Astrocyte of the cerebellum (primary cell): ENCODE results near the gene LIME1.

Experiments
- DNase-seq: peaks from one replicate; pipeline ENCODE4 v3.0.0-alpha.2; 2011; ENCODE audit warnings: low read depth
- H3K4me3 ChIP-seq: 2 replicates; pipeline ENCODE4 v1.5.1; 2011; ENCODE audit warnings: mild to moderate bottlenecking, low read depth, low read length, moderate library complexity
- CTCF ChIP-seq: IDR thresholded peaks from 2 replicates; pipeline ENCODE4 v1.5.1; 2012; ENCODE audit warnings: low read length, low read depth, moderate library complexity, mild to moderate bottlenecking; ENCODE audit errors: missing control alignments
- in situ Hi-C: cut with HindIII; loops from 2 replicates; pipeline ENCODE4 v1.10.0; 2017; ENCODE audit warnings: low sequenced_read_pairs

The LIME1 gene

GRCh38 chr20:63754008-63754407 is 17.5 kb downstream of the LIME1 start:
- DNase-seq, result no peak
- no peak overlapping the region for H3K4me3 ChIP-seq
- no peak for TF ChIP-seq CTCF
- in situ Hi-C loops, result no loop called here

DNA sequence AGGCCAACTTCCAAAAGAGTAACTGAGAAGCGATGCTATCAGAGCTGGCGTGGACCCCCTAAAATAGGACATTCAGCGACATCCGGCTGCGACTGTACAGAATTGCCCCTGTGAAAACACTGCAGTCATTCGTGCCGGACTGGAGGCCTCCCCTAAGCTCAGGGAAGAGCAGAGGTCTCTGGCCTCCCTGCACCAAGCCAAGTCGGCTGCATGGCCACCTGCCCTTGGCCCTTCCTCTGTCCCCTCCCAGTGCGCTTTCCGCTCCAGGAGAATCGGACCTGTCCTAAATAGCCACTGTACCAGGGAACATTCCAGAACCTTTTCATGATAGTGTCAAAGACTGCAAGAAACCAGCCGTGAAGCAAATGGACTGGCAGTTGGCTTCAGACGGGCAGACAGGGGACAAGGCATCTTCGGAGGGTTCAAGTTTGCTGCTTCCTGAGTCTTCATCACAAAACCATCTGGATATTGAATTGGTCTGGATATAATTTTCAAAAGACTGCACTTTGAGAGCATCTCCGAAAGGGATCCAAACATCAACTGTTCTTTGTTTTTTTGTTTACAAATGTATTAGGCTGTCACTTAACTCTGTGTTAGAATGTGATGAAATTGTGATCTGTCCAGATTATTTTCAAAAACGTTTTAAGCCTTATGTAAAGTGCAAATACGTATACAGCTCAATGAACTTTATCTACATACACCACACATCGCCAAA is 19.6 kb downstream of the LIME1 start:
- DNase-seq, result no peak
- in situ Hi-C loops, result no loop called here
- H3K4me3 ChIP-seq, result no peak overlapping the region
- no peak for TF ChIP-seq CTCF

DNA sequence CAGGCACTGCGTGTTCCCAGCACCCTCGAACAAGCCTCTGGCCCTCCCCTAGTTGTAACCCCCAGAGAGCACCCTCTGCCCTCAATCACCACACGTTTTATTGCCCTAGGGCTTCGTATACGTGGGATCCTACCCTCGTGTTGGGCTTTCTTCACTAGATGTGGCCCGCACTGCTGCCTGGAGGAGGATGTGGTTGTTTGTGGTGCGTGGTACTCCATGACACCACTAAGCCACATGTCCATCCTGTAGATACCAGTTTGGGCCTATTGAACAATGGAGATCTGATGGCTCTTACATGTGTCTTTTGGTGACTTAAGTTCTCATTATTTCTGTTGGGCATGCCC is 20.2 kb downstream of the LIME1 start:
- no peak overlapping the region for H3K4me3 ChIP-seq
- in situ Hi-C loops, result no loop called here
- DNase-seq, result no peak
- no peak for TF ChIP-seq CTCF

GRCh38 chr20:63758152-63758551 is 21.7 kb downstream of the LIME1 start:
- TF ChIP-seq CTCF, result no peak
- H3K4me3 ChIP-seq, result no peak overlapping the region
- in situ Hi-C loops, result no loop called here
- DNase-seq, result no peak

- no peak for DNase-seq
- TF ChIP-seq CTCF, result no peak
- in situ Hi-C loops, result no loop called here
These were observed 23.0 kb downstream of the LIME1 start for GRCh38 chr20:63759377-63759901.

GRCh38 chr20:63765082-63765873 is 28.8 kb downstream of the LIME1 start:
- no peak for TF ChIP-seq CTCF
- no peak for DNase-seq
- H3K4me3 ChIP-seq, result no peak overlapping the region
- in situ Hi-C loops, result no loop called here

More at GRCh38 chr20:63759377-63759901, 23.0 kb downstream of the LIME1 start:
- H3K4me3 ChIP-seq, result no peak overlapping the region
